GM18505 (cell line): ENCODE results near the gene PLPPR3.
A peak's percentile ranks its signal among the peaks of the same experiment; 100 is the strongest.

Experiments used
- ATAC-seq: cut with Tn5 transposase; IDR thresholded peaks from one replicate; pipeline ENCODE4 v1.9.1; 2021; ENCODE audit not compliant: unreplicated experiment
- POLR2A ChIP-seq: IDR thresholded peaks from 4 replicates; pipeline ENCODE4 v1.6.1; 2011; ENCODE audit warnings: borderline replicate concordance; ENCODE audit not compliant: insufficient read depth, insufficient read length; ENCODE audit errors: extremely low read depth

PLPPR3 gene

GRCh38 chr19:804419-805165, 17.2 kb downstream of the PLPPR3 start:
- TF ChIP-seq POLR2A, result no peak
- ATAC-seq, result no peak

DNA sequence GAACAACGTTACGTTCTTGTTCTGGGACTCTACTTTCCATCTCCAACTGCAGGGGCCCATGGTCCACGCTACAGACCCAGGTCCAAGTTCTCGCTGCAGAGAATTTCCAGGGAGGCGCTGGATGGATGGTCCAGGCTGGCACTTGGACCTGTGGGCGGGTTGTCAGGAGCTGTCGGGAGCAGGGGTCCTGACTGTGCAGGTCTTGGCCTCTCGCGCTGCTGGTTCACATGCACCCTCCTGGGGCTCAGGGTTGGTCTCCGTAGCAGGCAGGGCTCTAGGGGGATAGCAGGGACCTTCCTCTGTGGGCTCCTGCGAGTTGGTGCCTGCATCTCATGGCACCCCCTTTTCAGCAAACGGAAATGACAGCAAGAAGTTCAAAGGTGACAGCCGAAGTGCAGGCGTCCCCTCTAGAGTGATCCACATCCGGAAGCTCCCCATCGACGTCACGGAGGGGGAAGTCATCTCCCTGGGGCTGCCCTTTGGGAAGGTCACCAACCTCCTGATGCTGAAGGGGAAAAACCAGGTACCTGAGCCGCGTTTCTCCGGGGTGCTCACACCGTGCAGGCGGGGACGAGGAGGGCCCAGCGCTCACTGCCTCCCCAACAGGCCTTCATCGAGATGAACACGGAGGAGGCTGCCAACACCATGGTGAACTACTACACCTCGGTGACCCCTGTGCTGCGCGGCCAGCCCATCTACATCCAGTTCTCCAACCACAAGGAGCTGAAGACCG, 17.9 kb downstream of the PLPPR3 start:
- no peak for TF ChIP-seq POLR2A
- ATAC-seq, result no peak

DNA sequence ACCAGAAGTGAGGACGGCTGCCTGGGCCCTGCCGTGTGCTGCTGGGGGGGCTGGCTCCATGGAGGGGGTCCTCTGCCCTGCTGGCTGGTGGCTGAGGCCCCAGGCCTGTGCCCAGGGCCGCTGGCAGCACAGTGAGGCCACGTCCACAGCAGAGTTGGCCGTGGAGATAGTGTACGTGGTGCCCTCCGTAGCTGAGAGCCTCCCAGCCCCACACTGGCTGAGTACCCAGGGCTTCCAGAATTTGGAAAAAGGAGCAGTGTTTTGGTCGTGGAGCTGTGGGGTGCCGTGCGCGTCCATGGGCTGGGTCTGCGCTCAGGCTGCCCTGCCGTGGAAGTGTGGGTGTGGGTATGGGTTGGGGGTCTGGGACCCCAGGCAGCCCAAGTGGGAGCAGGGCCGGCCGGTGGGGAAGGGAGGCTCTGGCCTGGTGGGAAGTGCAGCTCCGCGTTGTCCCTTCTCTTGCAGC, 18.6 kb downstream of the PLPPR3 start:
- ATAC-seq, result no peak
- TF ChIP-seq POLR2A, result no peak

- TF ChIP-seq POLR2A, result no peak
- ATAC-seq, result no peak
These were observed 19.2 kb downstream of the PLPPR3 start for GRCh38 chr19:802498-803098.

DNA sequence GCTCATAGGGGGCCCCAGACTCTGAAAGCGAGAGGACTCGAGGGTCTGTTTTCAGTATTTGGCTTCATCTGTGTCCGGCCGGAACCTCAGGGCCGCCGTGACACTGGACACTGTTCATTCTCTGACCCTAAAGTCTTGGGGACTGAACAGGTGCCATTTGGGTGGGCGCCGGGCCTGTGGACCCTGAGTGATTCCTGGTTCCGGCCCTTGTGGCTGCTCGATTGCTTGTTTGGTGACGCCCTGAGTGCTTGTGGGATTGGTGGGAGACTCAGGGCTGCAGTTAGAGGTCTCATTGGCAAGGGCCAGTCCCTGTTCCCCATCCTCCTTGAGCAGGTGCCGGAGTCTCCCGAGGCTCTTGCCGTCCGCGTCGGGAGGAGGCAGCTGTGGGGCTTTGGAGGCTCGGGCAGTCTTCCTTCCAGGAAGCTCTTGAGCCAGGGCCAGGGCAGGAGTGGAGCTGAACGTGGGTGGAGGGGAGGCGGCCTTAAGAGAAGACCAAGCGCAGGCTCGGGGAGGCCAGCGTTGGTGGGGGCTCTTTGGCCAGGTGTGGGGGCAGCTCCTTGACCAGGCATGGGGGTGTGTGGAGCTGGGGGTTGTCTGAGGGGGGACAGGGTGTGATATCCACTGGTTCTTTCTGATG, 19.8 kb downstream of the PLPPR3 start:
- no peak for ATAC-seq
- no peak for TF ChIP-seq POLR2A

GRCh38 chr19:801030-801860, 20.5 kb downstream of the PLPPR3 start:
- TF ChIP-seq POLR2A, result no peak
- ATAC-seq, result no peak

DNA sequence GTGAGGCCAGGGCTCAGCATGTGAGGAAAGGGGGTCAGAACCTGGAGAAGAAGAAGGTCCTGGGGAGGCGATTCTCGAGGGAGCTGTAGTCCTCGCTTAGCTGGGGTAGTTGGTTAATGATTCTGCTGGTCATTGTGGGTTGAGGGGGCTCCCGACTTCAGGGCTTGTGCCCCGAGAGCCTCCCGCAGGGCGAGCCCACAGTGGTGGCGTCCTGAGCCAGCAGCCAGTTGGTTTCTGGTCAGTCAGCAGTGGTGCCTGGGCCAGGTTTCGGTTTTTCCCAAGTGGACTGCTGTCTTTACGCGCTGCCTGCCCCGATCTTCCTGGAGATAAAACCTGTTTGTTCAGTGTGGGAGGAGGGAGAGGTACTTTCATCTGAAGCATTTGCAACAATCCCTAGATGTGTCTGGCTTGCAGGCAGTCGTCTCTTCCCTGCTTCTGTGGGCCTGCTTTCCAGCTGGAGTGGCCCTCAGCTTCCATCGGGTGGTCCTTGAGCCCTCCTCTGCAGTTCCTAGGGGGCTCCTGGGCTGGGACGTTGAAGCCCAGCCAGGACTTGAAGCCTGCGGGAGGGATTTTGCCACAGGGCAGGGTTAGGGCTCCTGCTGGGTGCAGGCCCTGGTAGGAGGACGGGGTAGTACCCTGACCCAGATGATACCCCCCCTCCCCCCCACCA, 21.3 kb downstream of the PLPPR3 start:
- TF ChIP-seq POLR2A, result peak; percentile 35
- ATAC-seq, result no peak

GRCh38 chr19:799076-799881, 22.5 kb downstream of the PLPPR3 start:
- no peak for ATAC-seq
- TF ChIP-seq POLR2A, result no peak

GRCh38 chr19:798415-799075, 23.2 kb downstream of the PLPPR3 start:
- no peak for ATAC-seq
- no peak for TF ChIP-seq POLR2A

DNA sequence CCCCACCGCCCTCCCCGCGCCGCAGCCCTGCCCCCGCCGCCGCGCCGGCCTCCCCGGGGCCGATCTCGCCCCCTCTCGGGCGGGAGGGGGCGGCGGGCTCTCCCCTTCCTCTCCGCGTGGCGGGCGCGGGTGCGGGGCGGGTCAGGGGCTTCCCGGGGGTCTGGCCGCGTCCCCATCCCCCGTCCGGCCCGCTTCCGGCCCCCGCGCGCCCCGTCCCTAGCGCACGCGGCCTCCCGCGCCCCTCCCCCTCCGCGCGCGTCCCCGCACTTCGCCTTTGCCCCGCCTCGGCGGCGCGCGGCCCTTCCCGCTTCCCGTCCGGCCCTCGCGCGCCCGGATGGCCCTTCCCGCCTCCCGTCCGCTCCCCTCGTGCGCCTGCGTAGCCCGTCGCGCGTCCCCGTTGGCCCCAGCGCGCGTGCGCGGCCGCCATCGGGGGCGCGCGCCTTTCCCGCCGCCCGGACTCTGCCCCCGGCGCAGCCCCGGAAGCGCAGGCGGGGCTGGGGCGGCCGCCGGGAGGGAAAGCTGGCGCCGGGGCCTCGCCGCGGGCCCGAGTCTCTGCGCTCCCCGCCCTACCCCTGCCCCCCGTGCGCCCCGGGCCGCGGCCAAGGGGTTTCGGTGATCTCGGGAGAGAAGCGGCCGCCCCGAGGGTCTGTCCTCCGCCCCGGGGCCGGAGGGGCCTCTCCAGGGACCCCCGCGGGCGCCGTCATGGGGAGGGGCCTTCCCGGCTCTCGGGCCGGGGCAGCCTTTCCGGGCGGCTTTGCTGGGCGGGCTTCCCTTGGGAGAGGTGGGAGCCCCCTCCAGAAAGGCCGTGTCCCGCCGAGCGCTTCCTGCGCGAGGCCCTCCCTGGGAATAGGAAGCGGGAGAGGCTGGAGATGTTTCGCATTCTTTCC, 24.0 kb downstream of the PLPPR3 start:
- TF ChIP-seq POLR2A, result no peak
- ATAC-seq, result peak; percentile 43

DNA sequence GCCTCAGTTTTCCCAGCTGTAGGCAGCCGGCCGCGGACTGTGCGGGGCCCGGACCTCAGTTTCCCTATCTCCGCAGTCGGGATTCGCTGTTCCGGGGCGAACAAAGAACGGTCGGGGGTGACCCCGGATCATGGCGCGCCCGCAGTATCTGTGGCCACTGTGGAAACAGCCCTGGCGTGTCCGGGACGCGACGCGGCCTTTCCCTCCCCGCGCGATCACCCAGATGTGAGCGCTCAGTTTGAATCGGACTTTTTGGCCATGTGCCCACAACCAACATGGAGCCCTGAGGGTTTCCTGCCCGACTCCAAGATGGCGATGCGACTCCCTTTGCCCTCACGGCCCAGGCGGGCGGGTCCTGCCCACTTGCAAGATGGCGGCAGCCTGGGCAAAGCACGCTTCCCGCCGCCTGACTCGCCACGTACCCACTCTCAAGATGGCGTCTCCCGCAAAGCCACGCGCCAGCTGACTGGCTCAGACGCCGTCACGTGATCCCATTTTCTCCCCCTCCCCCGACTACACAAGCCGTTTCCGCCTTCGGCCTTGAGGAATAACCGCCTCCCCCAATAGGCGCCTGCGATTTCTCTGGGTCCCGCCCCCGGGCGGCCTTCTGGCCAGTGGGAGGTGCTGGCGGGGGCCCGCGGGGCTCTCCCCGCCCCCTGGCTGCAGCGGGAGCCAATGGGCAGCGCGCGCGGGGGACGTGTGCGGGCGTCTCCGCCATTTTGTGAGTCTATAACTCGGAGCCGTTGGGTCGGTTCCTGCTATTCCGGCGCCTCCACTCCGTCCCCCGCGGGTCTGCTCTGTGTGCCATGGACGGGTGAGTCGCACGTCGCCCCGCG, 24.8 kb downstream of the PLPPR3 start, which contains the start of gene PTBP1:
PTBP1 (plus strand) TSS at position 761 of the 836 bp plus-strand sequence; CDS start at position 807, 46 bp downstream.
- peak; percentile 69 for ATAC-seq
- peak; percentile 93 for TF ChIP-seq POLR2A
